Hematopoietic multipotent progenitor cell (in vitro differentiated cells): Measurements from ENCODE around the gene SRGAP3. TPM values are rescaled to one million over a fixed set of nuclear protein-coding genes. Genes with fewer than 3 reads are reported as not detected.
A peak's percentile ranks its signal among the peaks of the same experiment; 100 is the strongest.

Experiments
- DNase-seq, 3 donors: peaks; one replicate each; pipeline ENCODE4 v3.0.0-alpha.2; 2011 to 2015; ENCODE audit warnings: low read depth in 2 of 3, low spot score in 2 of 3
- total RNA-seq: library from RNA; depleted of rRNA; stranded (reverse); fragments of >200 nt; gene quantifications from one replicate; pipeline ENCODE4 v1.2.3, GENCODE V29; 2012

The SRGAP3 gene
- total RNA-seq, 1 donor, result 6.2 TPM

DNA sequence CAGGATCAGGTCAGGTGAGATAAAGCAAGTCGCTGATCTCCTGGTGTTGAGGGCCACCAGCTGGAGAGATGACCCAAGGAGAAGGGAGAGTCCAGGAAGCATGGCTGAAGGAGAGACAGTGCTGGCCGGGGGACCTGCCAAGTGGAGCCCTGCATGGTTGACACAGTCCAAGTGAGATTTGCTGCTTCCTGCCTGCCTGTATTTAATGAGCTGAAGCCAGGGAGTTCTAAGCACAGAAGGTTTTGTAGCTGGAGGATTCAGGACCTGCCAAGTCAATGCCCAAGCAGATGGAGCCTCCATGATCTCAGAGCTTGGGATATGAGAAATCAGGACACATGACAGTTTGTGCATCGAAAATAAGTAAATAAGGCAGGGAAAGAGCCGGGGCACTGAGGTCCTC lies 125.6 kb downstream of the SRGAP3 start:
- no peak for DNase-seq

DNA sequence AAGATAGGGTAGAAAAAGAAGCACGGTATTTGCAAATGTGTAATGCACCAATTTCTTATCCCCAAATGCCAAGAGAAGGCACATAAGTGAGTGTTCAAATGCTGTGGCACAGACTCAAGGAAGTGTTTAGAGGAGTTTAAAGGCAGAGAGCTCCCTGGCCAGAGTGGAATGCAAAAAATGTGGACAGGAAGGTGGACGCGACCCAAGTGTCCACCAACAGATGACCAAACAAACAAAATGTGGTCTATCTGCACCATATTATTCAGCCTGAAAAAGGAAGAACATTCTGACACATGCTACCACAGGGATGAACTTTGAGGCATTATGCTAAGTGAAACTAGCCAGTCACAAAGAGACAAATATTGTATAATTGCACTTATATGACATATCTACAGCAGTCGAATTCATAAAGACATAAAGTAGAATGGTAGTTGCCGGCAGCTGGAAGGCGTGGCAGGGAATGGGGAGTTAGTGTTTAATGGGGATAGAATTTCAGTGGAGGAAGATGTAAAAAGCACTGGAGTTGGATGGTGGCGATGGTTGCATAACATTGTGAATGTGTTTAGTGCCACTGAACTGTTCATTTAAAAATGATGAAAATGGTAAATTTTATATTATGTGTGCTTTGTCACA lies 126.6 kb downstream of the SRGAP3 start:
- DNase-seq, result no peak

DNA sequence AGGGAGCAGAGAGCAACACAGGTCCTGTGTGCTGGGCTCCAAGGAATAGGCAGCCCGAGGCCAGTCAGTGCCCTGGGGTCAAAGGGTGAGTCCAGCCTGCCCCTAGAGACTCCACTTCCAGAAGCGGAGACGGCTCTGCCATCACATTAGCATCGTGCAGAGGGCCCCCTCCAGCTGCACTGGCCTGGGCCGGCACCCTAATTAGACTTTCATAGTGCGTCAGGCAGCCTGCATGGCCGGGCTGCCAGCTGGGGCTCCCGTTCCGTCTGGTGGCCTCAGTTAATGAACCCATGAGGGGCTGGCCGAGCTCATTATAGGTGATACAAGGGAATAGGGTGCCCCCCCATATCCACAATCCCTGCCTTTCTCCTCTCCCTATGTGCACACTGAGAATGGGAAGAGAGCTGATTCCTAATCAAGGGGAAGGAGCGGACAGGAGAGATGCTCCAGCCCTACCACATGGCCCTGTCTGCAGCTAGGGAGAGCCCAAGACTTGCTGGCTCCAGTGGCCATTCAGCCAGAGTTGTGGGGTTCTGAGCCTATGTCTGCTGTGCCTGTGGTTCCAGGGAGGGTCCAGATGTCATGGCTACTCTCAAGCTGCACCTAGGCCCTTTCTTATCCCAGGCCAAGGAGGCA lies 128.0 kb downstream of the SRGAP3 start:
- DNase-seq, result no peak

DNA sequence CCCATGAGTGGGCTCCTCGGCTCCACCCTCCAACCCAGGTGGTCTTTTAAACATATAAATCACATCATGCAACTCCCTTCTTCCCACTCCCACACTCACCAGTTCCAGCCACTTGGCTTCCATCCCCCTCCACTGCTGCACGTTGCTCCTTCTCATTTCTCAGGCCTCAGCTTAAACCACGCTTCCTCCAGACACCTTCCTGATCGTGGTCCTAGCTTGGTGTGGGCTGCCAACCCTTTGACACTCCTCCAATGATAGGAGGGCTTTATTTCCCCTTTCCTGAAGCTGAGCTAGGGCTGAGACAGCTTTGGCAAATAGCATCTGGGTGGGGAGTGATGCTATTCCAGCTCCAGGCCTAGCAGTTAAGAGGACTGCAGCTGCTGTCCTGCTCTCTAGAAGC lies 130.1 kb downstream of the SRGAP3 start:
- DNase-seq, result peak in 1 of 3 donors; percentile 23

GRCh38 chr3:9118222-9118621 lies 131.2 kb downstream of the SRGAP3 start:
- no peak for DNase-seq

GRCh38 chr3:9117220-9117619 lies 132.2 kb downstream of the SRGAP3 start:
- no peak for DNase-seq

- no peak for DNase-seq
Measured at GRCh38 chr3:9116336-9116735, 133.1 kb downstream of the SRGAP3 start.

- DNase-seq, result no peak
Measured at GRCh38 chr3:9115336-9115735, 134.1 kb downstream of the SRGAP3 start.

DNA sequence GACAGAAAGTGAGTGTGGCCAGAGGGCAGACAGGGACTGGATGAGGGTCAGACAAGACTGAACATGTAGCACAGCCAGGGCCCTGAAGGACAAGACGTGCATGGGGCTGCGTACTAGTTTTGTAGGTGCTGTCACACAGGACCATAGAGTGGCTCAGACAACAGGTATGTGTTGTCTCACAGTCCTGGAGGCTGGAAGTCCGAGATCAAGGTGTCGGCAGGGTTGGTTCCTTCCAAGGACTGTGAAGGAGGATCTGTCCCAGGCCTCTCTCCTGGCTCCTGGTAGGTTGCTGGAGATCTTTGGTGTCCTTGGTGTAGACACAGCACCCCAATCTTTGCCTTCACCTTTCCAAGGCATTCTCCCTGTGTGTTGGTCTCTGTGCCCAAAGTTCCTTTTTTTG lies 136.4 kb downstream of the SRGAP3 start:
- no peak for DNase-seq

GRCh38 chr3:9111866-9112265 lies 137.6 kb downstream of the SRGAP3 start:
- no peak for DNase-seq

DNA sequence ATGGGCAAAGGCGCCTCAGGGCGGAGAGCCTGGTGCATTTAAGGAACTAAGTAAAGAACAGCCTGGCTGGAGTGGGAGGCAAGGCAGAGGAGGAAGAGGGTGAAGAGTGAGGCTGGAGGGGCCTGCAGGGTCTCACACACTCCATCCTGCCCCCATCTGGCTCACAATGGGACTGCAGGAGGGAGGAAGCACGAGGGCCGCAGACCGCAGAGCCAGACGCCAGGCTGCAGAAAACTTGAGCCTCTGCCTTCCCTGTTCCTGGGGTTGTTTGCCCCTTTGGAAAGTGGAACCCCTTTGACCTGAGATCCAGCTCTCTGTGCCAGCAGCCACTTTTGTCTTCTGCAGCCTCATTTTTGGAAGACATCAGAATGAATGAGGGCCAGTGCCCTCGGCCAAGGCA lies 138.0 kb downstream of the SRGAP3 start:
- DNase-seq, result no peak

- no peak for DNase-seq
Measured at GRCh38 chr3:9110802-9111201, 138.6 kb downstream of the SRGAP3 start.

GRCh38 chr3:9110316-9110715 lies 139.1 kb downstream of the SRGAP3 start:
- DNase-seq, result no peak

GRCh38 chr3:9109568-9109914 lies 139.9 kb downstream of the SRGAP3 start:
- DNase-seq, result no peak

GRCh38 chr3:9108876-9109567 lies 140.4 kb downstream of the SRGAP3 start:
- DNase-seq, result no peak

DNA sequence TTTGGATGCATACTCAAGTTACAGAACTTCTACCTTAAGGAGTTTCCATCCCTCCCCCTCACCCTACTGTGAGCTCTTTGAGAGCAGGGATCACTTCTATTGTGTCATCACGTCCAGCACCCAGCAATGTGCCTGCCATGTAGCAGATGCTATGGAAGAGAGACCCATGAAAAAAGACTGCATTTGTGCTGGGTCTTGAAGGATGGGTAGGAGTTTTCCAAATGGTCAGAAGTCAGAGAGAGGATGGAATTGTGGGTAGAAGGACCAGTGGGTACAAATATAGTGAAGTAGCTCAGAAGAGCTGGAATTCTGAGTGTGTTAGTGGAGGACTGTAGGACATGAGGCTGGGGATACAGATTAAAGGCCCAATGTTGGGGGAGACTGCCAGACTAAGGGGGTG lies 141.7 kb downstream of the SRGAP3 start:
- DNase-seq, result no peak

DNA sequence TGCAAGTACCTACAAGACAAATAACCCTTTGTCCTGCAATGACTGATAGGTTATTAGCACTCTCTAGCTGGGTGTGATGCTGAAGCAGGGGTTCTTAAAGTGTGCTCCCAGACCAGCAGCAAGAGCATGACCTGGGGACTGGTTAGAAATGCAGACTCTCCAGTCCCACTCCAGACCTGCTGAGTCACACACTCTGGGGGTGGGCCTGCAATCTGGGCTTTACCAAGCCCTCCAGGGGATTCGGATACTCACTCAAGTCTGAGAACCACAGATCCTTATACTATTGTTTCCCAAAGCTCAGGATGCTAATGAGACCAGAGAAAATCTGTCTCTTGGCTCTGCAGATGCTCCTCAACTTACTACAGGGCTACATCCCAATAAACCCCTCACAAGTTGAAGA lies 144.0 kb downstream of the SRGAP3 start:
- no peak for DNase-seq

DNA sequence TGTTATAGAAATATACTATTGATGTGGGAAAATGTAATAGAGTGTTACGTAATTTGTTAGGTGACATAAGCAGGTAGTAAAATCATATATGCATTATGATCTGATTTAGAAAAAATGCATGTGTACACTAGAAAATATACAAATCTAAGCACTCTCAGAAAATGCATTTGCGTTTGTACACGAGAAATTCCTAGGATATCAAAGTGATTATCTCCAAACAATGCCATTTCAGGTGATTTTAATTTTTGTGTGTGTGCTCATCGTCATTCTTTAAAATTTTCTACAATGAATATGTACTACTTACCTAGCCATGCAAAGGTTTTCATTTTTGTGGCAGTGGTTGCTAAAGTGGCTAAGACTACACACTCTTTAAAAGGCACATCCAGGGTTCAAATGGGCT lies 145.3 kb downstream of the SRGAP3 start:
- no peak for DNase-seq

- DNase-seq, result no peak
Measured at GRCh38 chr3:9102240-9102981, 147.0 kb downstream of the SRGAP3 start.

DNA sequence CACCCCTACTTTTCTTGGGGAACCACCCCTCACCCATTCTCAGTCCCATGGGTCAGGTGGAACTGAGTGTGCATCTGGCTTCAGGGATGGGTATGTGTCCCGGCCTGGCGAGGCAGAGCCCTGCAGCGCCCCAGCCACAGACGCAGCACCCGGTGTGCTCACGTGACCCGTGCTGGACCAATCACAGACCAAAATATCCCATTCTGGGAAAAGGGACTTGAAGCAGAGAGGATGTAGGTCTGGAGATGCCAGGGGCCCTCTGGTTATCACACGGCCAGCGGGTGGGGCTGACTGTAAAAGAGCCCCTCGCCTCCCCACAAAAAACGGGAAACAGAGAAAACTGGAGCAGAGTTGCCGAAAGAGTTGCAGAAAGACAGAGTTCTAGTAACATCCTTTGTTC lies 148.2 kb downstream of the SRGAP3 start:
- DNase-seq, result no peak

GRCh38 chr3:9100513-9100894 lies 148.9 kb downstream of the SRGAP3 start:
- DNase-seq, result no peak
